Omental fat pad (tissue), 4 donors: ENCODE results near the gene PRICKLE1. TPM values are rescaled to one million over a fixed set of nuclear protein-coding genes. Genes with fewer than 3 reads are reported as not detected.

Source experiments
- ATAC-seq: fragments of 150-250 bp; one replicate; pipeline ENCODE4 v1.9.1; 2016; ENCODE audit warnings: mild to moderate bottlenecking, moderate library complexity; ENCODE audit not compliant: low FRiP score
- DNase-seq: peaks from one replicate; pipeline ENCODE4 v3.0.0-alpha.2; 2019; ENCODE audit warnings: low spot score
- CTCF ChIP-seq, 3 donors: fragments of 450-650 bp; IDR thresholded peaks; one replicate each; pipeline ENCODE4 v1.5.1; 2016 to 2017; ENCODE audit warnings: antibody characterized with exemption in 3 of 3, mild to moderate bottlenecking in 3 of 3, moderate library complexity in 2 of 3
- total RNA-seq, 4 donors: library from RNA; depleted of rRNA; stranded (reverse); fragments of >200 nt; gene quantifications; one replicate each; pipeline ENCODE4 v1.1.0, GENCODE V29; 2016

PRICKLE1 gene
- total RNA-seq, 4 donors from 2014 or later: 7.2 to 10.9 (median 9.3) TPM

GRCh38 chr12:42446761-42447160 is 142.8 kb downstream of the PRICKLE1 start:
- ATAC-seq (peak; percentile 14), DNase-seq (no peak)
- TF ChIP-seq CTCF (IDR thresholded peaks at IDR 0.05): no peak

- DNase-seq: no peak
- ATAC-seq: no peak
- TF ChIP-seq CTCF (IDR thresholded peaks at IDR 0.05): no peak
These were observed 143.7 kb downstream of the PRICKLE1 start for GRCh38 chr12:42445891-42446290.

GRCh38 chr12:42444192-42444943 is 145.2 kb downstream of the PRICKLE1 start:
- no peak for DNase-seq
- TF ChIP-seq CTCF (IDR thresholded peaks at IDR 0.05): no peak
- no peak for ATAC-seq

- DNase-seq (no peak), ATAC-seq (no peak)
- no peak for TF ChIP-seq CTCF (IDR thresholded peaks at IDR 0.05)
These were observed 146.7 kb downstream of the PRICKLE1 start for GRCh38 chr12:42442888-42443287.

- no peak for TF ChIP-seq CTCF (IDR thresholded peaks at IDR 0.05)
- DNase-seq: no peak
- no peak for ATAC-seq
These were observed 147.2 kb downstream of the PRICKLE1 start for GRCh38 chr12:42442311-42442759.

GRCh38 chr12:42440608-42441007 is 148.9 kb downstream of the PRICKLE1 start:
- DNase-seq (no peak), ATAC-seq (no peak)
- no peak for TF ChIP-seq CTCF (IDR thresholded peaks at IDR 0.05)

- DNase-seq (no peak), ATAC-seq (no peak)
- TF ChIP-seq CTCF (IDR thresholded peaks at IDR 0.05): no peak
These were observed 156.9 kb downstream of the PRICKLE1 start for GRCh38 chr12:42432517-42433140.
